Erythroblast (primary cell): ENCODE data around the gene RHEB.

Experiments used
- DNase-seq, 2 experiments: peaks; one replicate each; lab custom pipeline; 2025; lab: John Stamatoyannopoulos, UW
- GATA1 ChIP-seq: IDR thresholded peaks from 2 replicates; pipeline ENCODE4 v1.6.1; 2011; ENCODE audit warnings: low read depth, mild to moderate bottlenecking, control low read depth, low read length, moderate library complexity
- POLR2A ChIP-seq: IDR thresholded peaks from 2 replicates; pipeline ENCODE4 v1.6.1; 2011; ENCODE audit warnings: mild to moderate bottlenecking, low read length

Gene RHEB, protein sequence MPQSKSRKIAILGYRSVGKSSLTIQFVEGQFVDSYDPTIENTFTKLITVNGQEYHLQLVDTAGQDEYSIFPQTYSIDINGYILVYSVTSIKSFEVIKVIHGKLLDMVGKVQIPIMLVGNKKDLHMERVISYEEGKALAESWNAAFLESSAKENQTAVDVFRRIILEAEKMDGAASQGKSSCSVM

DNA sequence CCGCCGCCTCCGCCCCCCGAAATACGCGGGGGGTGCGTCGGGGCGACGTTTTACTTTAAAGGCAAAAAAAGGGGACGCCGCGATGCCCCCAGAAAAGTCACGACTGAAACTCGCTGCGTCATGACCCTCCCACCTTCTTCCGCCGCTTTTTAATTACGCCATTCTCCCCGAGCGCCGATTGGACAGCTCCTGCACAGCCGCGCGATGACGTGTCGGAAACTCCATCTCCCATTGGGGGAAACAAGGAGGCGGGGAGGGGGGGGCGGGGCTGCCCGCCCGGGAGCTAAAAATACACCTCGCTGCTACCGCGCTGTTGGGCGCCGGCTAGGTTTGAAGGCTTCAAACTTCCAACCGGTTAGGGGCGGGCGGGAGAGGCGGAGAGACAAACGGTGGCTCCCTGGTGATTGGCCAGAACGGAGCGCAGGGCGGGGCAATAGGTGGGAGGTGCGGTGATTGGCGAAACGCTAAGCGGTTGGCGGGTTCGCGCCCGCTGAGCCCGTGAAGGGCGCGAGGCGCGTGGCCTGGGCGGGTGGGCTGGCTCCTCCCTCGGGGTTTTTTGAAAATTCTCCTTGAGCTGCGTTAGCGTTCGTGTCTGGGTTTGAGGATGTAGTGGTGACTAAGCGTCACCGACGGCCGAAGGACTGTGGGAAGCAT, at the start of gene RHEB:
Gene RHEB (minus strand): TSS at position 131 of the 654 bp plus-strand sequence. CDS start 384 bp downstream, outside the sequence.
- peak; percentile 67 for TF ChIP-seq POLR2A
- TF ChIP-seq GATA1, result no peak
- DNase-seq, result peak; percentile 99 to 100

DNA sequence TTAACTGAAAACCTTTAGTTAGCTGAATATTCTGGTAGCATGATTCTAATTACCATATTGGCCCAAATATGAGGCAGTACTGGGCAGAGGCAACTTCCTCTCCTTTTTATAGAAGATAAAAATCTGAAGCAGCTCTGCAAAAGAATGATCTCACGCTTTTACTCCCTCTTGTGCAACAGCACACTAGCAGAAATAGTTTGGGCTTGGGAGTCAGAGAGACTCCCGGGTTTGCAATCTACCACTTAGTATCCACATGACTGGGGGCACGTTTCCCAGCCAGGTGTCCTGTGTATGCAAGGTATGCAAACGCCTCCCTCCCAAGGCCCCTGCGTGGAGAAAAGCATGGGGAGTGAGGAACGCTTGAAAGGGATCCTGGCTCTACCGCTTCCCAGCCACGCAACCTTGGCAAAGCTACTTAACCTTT, 47.2 kb upstream of the RHEB start:
- DNase-seq, result no peak
- no peak for TF ChIP-seq GATA1
- TF ChIP-seq POLR2A, result no peak

DNA sequence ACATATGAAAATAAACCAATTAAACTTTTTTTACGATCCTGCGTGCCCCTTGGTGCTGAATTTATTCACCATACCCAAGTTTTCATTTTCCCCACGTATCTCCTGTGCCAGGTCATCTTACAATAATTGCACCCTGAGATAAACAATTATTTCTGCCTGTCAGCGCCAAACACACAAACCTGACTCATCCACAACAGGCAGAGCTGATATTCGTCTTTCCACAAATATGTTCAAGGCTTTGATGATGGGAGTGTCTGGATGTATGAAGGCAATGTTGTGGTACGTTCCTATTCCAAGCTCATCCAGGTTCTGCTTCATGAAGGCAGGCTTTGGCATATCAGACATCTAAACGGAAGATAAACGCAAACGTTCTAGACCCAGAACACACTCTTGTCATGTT, 45.8 kb upstream of the RHEB start:
- no peak for DNase-seq
- TF ChIP-seq POLR2A, result no peak
- TF ChIP-seq GATA1, result no peak

DNA sequence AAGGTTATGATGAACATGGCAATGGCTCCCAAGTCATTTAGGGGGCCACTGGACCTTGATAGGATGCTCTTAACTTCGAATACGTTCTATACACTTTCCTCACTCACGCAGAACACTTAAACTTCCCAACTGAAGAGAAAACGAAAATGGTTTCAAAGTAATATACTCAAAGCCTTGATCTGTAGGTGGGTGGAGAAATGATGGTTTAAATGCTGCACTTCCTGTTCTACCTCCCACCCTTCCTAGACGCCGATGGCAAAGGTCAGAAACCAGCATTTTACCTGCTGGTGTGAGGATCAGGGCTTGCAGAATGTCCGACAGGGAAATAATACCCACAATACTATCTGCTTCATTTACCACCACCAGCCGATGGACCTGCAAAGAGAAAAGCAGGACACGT, 40.5 kb upstream of the RHEB start:
- no peak for DNase-seq
- TF ChIP-seq GATA1, result no peak

DNA sequence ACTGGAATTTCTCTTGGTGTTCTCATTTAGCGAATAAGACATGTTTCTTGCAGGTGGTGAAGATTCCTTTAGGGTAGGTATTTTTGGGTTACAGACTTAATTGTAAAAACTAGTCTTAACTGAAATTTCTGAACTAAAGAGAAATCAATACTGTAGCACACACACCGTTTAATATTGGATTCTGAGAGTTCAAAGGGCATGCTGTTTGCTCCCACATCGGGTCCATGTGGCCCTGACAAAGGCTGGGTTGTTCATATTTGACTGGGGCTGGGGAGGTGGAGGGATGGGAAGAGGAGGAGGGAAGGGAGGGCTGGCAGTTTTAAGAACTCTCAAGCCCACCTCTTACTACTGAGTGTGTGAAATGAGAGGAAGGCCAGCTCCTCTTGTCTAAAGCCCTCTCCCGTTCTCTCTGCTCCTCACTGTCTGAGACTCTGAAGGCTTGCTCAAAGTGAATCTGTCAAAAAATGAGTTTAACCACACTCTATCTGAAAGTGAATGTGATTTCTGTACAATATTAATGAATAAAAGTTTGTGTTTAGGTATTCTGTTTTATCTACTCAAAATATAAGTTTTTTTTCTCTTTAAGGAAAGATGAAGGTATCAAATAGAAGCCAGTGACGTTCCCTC, 40.0 kb upstream of the RHEB start:
- DNase-seq, result no peak
- no peak for TF ChIP-seq GATA1
- no peak for TF ChIP-seq POLR2A

DNA sequence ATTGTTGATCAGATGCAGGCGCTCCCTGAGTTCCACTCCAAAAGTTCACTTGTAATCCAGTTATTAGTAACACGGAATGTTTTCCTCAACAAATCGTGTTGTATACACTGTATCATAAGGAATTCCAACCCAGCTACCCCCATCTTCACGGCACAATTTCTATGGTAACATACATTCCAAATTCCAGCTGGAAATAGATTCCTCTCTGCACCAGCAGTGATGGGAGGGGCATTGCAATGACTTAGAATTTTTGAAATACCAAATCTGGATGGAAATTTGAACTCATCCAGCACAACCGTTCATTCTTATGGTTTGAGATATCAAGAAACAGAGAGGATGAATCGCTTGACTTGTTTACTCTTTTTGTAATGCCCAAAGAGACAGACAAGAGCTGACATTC, 38.9 kb upstream of the RHEB start:
- no peak for DNase-seq
- no peak for TF ChIP-seq POLR2A

DNA sequence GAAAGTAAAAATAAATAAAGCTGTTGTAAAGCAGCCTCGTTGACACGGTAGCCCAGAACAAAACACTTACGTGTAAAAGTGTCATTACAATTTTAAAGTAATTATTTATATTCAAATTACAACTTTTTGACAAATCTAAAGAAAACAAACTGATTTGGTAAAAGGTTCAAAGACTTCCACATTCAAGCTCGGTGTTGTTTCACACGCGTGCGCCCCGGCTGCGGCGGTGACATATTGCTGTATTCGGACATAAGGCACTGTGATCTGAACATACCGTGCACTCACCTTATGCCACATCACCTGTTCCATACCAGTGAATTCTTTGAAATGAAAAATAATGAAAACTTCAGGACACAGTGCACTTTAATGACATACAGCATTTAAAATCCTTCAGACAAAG, 36.9 kb upstream of the RHEB start:
- TF ChIP-seq POLR2A, result no peak
- no peak for TF ChIP-seq GATA1
- DNase-seq, result no peak

DNA sequence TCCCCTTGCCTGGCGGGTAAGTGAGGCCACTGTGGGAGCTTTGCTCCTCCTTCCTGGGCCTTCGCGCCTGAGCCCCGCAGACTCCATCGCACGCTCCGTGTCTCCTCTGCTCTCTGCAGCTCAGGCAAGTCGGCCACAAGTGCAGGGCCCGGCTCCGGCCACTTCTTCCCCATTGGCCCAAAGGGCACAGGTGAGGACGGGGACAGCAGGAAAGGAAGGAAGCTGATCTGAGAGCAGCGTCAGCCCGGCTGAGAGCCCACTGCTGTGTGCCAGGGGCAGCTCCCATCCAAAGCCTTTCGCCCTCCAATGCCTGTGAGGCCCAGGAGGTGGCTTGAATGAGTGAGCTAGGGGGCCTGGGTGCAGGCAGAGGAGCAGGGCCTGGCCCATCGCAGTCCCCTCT, 33.7 kb upstream of the RHEB start:
- TF ChIP-seq GATA1 (no peak), POLR2A (no peak)

DNA sequence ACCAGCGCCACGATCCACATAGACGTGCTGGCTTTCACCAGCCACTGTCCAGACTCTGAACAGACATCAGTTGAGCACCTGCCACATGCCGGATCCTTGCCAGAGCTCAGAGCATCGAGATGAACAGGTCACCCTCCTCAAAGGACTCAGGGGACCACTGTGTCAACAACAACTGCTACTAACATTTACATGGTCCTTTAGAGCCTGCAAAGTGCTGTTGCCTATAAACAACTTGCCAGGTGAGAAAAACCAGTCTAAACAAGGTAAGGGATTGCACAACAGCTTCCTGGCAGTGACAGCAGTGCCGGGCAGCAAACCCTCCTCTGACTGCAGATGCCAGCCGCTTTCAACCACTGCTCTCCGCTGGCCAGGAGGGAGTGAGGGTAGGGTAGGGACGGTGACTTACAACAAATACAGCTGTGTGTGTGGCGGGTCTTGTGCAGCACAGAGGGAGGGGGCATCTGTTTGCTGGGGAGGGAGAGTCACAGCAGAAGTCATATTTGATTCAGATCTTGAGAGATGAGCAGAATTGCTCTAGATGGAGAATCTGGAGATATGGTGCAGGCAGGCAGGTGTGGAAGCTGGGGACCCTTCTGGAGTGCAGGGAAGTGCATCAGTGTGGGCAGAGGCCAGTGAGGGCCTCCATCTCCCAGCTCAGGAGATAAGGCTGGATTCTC, 32.8 kb upstream of the RHEB start:
- no peak for DNase-seq
- TF ChIP-seq POLR2A (no peak), GATA1 (no peak)

More for the DNA sequence above, 33.7 kb upstream of the RHEB start:
- DNase-seq, result no peak

DNA sequence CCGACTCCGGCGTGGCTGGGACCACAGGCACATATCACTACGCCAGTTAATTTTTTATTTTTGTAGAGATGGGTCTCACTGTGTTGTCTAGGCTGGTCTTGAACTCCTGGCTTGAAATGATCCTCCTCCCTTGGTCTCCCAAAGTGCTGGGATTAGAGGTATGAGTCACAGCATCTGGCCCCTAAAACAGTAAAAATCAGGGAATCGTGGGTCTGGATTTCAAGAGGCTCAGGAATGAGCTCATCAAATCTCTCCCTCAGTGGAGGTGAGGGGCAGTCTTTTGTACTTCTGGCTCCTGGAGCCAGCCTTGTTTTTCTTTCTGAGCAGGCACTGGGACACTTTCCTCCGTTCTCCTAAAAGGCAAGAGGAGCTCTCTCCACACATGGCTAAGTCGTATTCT, 32.1 kb upstream of the RHEB start:
- TF ChIP-seq POLR2A (no peak), GATA1 (no peak)
- no peak for DNase-seq

DNA sequence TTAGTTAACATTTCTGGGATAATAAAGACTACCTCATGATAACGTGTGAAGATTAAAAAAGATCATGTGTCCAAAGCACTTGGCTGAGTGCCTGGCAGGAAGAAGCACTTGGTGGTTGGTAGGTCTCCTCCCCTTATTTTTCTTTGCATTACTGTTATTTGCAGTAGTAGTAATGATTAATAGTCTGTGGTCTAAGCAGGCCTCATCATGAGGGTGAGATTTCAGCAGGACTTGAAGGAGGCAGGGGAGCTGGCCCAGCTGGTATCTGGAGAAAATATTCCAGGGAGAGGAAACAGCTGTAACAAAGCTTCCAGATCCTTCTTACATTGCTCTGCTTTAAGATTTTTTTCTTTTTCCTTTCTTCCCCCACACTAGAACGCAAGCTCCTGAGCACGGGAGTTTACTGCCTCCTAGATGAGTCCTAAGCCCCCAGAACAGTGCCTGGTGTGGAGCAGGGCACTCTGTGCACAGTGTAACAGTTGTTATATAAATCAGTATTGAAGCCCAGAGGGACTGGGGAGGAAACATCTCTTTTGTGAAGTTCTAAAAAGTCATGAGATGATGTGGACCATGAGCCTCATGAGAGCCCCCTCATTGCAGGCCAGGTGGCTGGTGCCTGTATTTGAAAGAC, 31.1 kb upstream of the RHEB start:
- peak in 1 of 2 experiments; percentile 15 for DNase-seq
- TF ChIP-seq GATA1, result no peak
- no peak for TF ChIP-seq POLR2A

DNA sequence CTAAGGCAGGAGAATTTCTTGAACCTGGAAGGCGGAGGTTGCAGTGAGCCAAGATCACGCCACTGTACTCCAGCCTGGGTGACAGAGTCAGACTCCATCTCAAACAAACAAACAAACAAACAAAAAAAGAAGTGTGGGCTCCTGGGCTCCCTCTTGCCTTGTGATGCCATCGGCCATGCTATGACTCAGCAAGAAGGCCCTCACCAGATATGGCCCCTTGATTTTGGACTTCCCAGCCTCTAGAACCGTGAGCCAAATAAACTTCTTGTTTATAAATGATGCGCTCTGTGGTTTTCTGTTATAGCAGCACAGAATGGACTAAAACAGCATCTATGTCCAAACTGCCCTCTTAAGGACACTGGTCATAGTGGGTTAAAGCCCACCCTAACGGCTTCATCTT, 29.9 kb upstream of the RHEB start:
- no peak for TF ChIP-seq POLR2A
- TF ChIP-seq GATA1, result no peak
- no peak for DNase-seq

DNA sequence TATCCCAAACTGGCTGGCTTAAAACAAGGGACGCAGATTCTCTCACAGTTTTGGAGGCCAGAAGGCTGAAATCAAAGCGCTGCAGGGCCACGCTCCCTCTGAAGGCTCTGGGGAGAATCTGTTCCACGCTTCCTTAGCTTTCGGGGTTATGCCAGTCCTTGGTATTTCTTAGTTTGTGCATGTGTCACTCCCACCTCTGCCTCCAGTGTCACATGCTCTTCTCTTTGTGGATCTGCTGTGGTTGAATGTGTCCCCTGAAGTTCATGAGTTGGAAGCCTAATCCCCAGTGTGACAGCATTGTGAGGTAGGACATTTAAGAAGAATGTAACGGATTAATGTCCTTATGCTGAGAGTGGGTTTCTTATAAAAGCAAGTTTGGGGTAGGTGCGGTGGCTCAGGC, 29.4 kb upstream of the RHEB start:
- DNase-seq, result no peak
- no peak for TF ChIP-seq POLR2A
- TF ChIP-seq GATA1, result no peak

DNA sequence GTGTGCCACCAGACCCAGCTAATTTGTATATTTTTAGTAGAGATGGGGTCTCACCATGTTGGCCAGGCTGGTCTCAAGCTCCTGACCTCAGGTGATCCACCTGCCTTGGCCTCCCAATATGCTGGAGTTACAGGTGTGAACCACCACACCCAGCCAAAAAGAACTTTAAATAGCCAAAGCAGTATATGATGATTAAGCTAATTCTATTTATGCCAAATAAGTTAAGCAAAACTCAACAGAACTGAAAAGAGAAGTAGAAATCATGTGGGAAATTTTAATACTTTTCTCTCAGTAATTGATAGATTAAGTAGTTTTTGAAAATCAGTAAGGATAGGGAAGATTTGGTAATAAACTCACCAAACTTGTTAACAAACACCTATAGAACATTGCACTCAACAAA, 24.5 kb upstream of the RHEB start:
- TF ChIP-seq POLR2A (no peak), GATA1 (no peak)
- no peak for DNase-seq
